ENCODE data around the gene KDM3B. TPM values are rescaled to one million over a fixed set of nuclear protein-coding genes. Genes with fewer than 3 reads are reported as not detected.

Gene KDM3B
- total RNA-seq, 2 donors from 2014 or later, result 29.7 to 42.3 TPM

GRCh38 chr5:138444774-138445546, 92.5 kb downstream of the KDM3B start:
- Histone ChIP-seq H3K4me3 (no peak overlapping the region), H3K4me1 (no peaks in the 10 kb centered on the region), H3K9me3 (no peaks in the 10 kb centered on the region), H3K27me3 (no peaks in the 10 kb centered on the region), H3K36me3 (replicated peaks in 1 of 2; ENCODE audit: insufficient read depth in 1 of 2, low read depth in 2 of 2) (no peaks in the 10 kb centered on the region), H3K27ac (no peak overlapping the region)
- ATAC-seq, result no peak
- 57 to 81% methylated on average over 12 to 20 of the region's 22 CpGs for WGBS, 2 donors
- TF ChIP-seq POLR2A (IDR thresholded peaks at IDR 0.05), result no peak
- TF ChIP-seq CTCF (IDR thresholded peaks at IDR 0.05), result no peak
- DNase-seq, result no peak
- intact Hi-C loops (cut with DNase I), result no loop called here

GRCh38 chr5:138445547-138446271, 93.2 kb downstream of the KDM3B start:
- ATAC-seq, result no peak
- Histone ChIP-seq H3K9me3 (no peaks in the 10 kb centered on the region), H3K27ac (no peak overlapping the region), H3K27me3 (no peaks in the 10 kb centered on the region), H3K4me3 (no peak overlapping the region), H3K36me3 (replicated peaks in 1 of 2; ENCODE audit: insufficient read depth in 1 of 2, low read depth in 2 of 2) (no peaks in the 10 kb centered on the region), H3K4me1 (peaks cover 3% of the 10 kb centered on the region)
- WGBS, 2 donors, result 77% methylated on average over 8 to 17 of the region's 18 CpGs
- intact Hi-C loops (cut with DNase I), result no loop called here
- no peak for TF ChIP-seq POLR2A (IDR thresholded peaks at IDR 0.05)
- no peak for TF ChIP-seq CTCF (IDR thresholded peaks at IDR 0.05)
- no peak for DNase-seq

GRCh38 chr5:138448070-138448469, 95.6 kb downstream of the KDM3B start:
- H3K4me1 ChIP-seq, result peaks cover 3% of the 10 kb centered on the region
- no peak for TF ChIP-seq CTCF (IDR thresholded peaks at IDR 0.05)
- ATAC-seq (no peak), DNase-seq (no peak)
- H3K4me3 ChIP-seq, result no peak overlapping the region
- H3K27me3 ChIP-seq, result no peaks in the 10 kb centered on the region
- 78 to 79% methylated on average over 6 of the region's 6 CpGs for WGBS, 2 donors
- H3K36me3 ChIP-seq (replicated peaks in 1 of 2; ENCODE audit: insufficient read depth in 1 of 2, low read depth in 2 of 2), result no peaks in the 10 kb centered on the region
- intact Hi-C loops (cut with DNase I), result no loop called here
- no peaks in the 10 kb centered on the region for H3K9me3 ChIP-seq
- H3K27ac ChIP-seq, result no peak overlapping the region

- H3K27me3 ChIP-seq, result no peaks in the 10 kb centered on the region
- H3K9me3 ChIP-seq, result no peaks in the 10 kb centered on the region
- H3K27ac ChIP-seq, result no peak overlapping the region
- ATAC-seq (no peak), DNase-seq (no peak)
- intact Hi-C loops (cut with DNase I), result no loop called here
- H3K36me3 ChIP-seq (replicated peaks in 1 of 2; ENCODE audit: insufficient read depth in 1 of 2, low read depth in 2 of 2), result no peaks in the 10 kb centered on the region
- TF ChIP-seq CTCF (IDR thresholded peaks at IDR 0.05), result no peak
- no peak for TF ChIP-seq POLR2A (IDR thresholded peaks at IDR 0.05)
- H3K4me3 ChIP-seq, result no peak overlapping the region
- H3K4me1 ChIP-seq, result peaks cover 3% of the 10 kb centered on the region
- 69% methylated on average over 9 of the region's 9 CpGs for WGBS, 2 donors
These were observed 96.3 kb downstream of the KDM3B start for GRCh38 chr5:138448481-138449398.
